ENCODE results near the gene KLHL35.

Gene KLHL35

GRCh38 chr11:75442161-75442885 is 9.3 kb upstream of the KLHL35 start:
- no peak overlapping the region for H3K27ac ChIP-seq (ENCODE audit: low read depth, low read length)
- H2AFZ ChIP-seq (ENCODE audit: low read depth, low read length, severe bottlenecking), result no peak overlapping the region
- TF ChIP-seq CTCF (IDR thresholded peaks at IDR 0.05; ENCODE audit: insufficient read depth, low read length, poor library complexity, severe bottlenecking), result no peak
- TF ChIP-seq EZH2phosphoT487 (conservative IDR thresholded peaks at IDR 0.05; ENCODE audit: low read length), result no peak
- no peaks in the 10 kb centered on the region for H3K79me2 ChIP-seq (ENCODE audit: insufficient read depth, low read length)
- H3K36me3 ChIP-seq (ENCODE audit: low read length), result no peaks in the 10 kb centered on the region
- H3K4me3 ChIP-seq (ENCODE audit: insufficient read depth, low read length, poor library complexity, severe bottlenecking), result no peak overlapping the region
- H3K9ac ChIP-seq (ENCODE audit: low read length), result no peak overlapping the region
- no peaks in the 10 kb centered on the region for H3K9me2 ChIP-seq (replicated peaks; ENCODE audit: insufficient read depth, low read length)
- no peak overlapping the region for H3K4me2 ChIP-seq (ENCODE audit: low read depth, low read length, poor library complexity, severe bottlenecking)
- H3K27me3 ChIP-seq (ENCODE audit: low read length), result no peaks in the 10 kb centered on the region
- no peaks in the 10 kb centered on the region for H3F3A ChIP-seq (ENCODE audit: insufficient read depth)
- H4K20me1 ChIP-seq (ENCODE audit: low read depth, low read length), result no peaks in the 10 kb centered on the region
- no peaks in the 10 kb centered on the region for H3K9me3 ChIP-seq (ENCODE audit: insufficient read depth, low read length)

- H3K4me3 ChIP-seq (ENCODE audit: insufficient read depth, low read length, poor library complexity, severe bottlenecking), result no peak overlapping the region
- H3K4me2 ChIP-seq (ENCODE audit: low read depth, low read length, poor library complexity, severe bottlenecking), result no peak overlapping the region
- no peaks in the 10 kb centered on the region for H3K79me2 ChIP-seq (ENCODE audit: insufficient read depth, low read length)
- no peaks in the 10 kb centered on the region for H3K9me3 ChIP-seq (ENCODE audit: insufficient read depth, low read length)
- H3F3A ChIP-seq (ENCODE audit: insufficient read depth), result no peaks in the 10 kb centered on the region
- H3K9ac ChIP-seq (ENCODE audit: low read length), result no peak overlapping the region
- no peak overlapping the region for H3K27ac ChIP-seq (ENCODE audit: low read depth, low read length)
- no peaks in the 10 kb centered on the region for H3K36me3 ChIP-seq (ENCODE audit: low read length)
- no peaks in the 10 kb centered on the region for H3K27me3 ChIP-seq (ENCODE audit: low read length)
- no peaks in the 10 kb centered on the region for H3K9me2 ChIP-seq (replicated peaks; ENCODE audit: insufficient read depth, low read length)
- no peak overlapping the region for H2AFZ ChIP-seq (ENCODE audit: low read depth, low read length, severe bottlenecking)
- no peaks in the 10 kb centered on the region for H4K20me1 ChIP-seq (ENCODE audit: low read depth, low read length)
- TF ChIP-seq EZH2phosphoT487 (conservative IDR thresholded peaks at IDR 0.05; ENCODE audit: low read length), result no peak
- TF ChIP-seq CTCF (IDR thresholded peaks at IDR 0.05; ENCODE audit: insufficient read depth, low read length, poor library complexity, severe bottlenecking), result no peak
These were observed 8.8 kb upstream of the KLHL35 start for GRCh38 chr11:75441804-75442132.

- Histone ChIP-seq H3K9me2 (replicated peaks; ENCODE audit: insufficient read depth, low read length) (no peaks in the 10 kb centered on the region), H3K4me3 (ENCODE audit: insufficient read depth, low read length, poor library complexity, severe bottlenecking) (no peak overlapping the region), H3K9ac (ENCODE audit: low read length) (no peak overlapping the region), H3K36me3 (ENCODE audit: low read length) (no peaks in the 10 kb centered on the region), H3K27me3 (ENCODE audit: low read length) (no peaks in the 10 kb centered on the region), H4K20me1 (ENCODE audit: low read depth, low read length) (no peaks in the 10 kb centered on the region), H2AFZ (ENCODE audit: low read depth, low read length, severe bottlenecking) (no peak overlapping the region), H3K27ac (ENCODE audit: low read depth, low read length) (no peak overlapping the region), H3K4me2 (ENCODE audit: low read depth, low read length, poor library complexity, severe bottlenecking) (no peak overlapping the region), H3K9me3 (ENCODE audit: insufficient read depth, low read length) (no peaks in the 10 kb centered on the region), H3F3A (ENCODE audit: insufficient read depth) (no peaks in the 10 kb centered on the region), H3K79me2 (ENCODE audit: insufficient read depth, low read length) (no peaks in the 10 kb centered on the region)
- TF ChIP-seq EZH2phosphoT487 (conservative IDR thresholded peaks at IDR 0.05; ENCODE audit: low read length) (no peak), CTCF (IDR thresholded peaks at IDR 0.05; ENCODE audit: insufficient read depth, low read length, poor library complexity, severe bottlenecking) (no peak)
These were observed 8.2 kb upstream of the KLHL35 start for GRCh38 chr11:75440960-75441803.

Data from SU-DHL-6 (cell line).